NCI-H1436 (cell line): ENCODE measurements around the gene TOM1.

Source experiments
- DNase-seq: peaks from one replicate; lab custom pipeline; 2025; lab: John Stamatoyannopoulos, UW

Gene TOM1

DNA sequence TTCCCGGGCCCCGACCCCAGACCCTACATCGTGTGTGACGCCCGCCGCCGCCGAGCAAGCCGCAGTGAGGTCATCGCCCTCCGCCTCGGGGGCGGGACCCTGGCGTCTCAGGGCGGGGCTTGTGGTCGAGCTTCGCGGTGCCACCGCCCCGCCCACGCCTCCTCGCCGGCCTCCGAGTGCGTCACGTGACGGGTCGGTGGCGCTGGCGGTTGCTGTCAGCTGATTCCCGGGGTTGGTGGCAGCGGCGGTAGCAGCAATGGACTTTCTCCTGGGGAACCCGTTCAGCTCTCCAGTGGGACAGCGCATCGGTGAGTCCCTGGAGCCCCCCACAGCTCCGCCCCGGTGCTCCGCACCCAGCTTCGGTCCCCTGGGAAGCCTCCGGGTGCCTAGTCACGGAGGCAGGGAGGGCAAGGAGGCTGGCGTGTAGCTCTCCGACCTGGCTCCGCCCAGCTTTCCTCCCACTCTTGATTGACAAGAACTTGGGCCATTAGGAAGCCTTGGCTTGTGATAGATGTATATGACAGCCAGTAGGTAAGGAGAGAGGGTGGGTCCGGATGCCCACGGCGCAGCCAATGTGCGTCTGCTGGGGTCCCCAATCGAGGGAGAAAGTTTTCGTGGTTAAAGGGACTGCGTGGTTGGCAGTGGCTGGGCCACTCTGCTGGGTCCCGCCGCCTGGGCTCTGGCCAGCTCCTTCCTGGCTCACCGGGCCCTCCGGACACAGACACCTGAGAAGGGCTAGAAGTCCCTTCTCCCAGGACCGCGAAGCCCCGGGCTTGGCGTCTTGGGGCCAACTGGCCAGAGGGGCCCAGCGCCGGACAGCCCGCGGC lies at the start of gene TOM1:
Gene TOM1 (plus strand): TSS at position 222 of the 827 bp plus-strand sequence. CDS start 35 bp downstream, at position 257.
- peak; percentile 95 for DNase-seq

GRCh38 chr22:35250156-35250555 lies 49.5 kb upstream of the TOM1 start:
- no peak for DNase-seq

DNA sequence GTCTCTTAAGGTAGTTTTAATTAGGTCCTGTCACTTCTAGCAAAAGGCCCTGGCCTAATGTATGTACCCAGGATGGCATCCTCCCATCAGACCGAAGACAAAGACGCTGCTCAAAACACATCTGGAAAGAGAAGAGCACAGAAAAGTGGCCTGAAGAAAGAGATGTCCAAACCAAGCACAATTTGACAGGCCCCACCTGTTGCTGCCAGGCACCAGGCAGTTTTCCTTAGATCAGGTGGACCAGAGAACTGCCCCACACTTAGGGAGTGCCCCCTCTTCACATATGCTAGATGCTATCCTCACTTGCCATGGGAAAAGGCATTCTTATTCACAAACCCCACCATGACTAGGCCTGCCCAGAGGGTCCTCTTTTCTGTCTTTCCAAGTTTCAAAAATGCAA lies 45.7 kb upstream of the TOM1 start:
- DNase-seq, result no peak

GRCh38 chr22:35257002-35257320 lies 42.7 kb upstream of the TOM1 start:
- no peak for DNase-seq

DNA sequence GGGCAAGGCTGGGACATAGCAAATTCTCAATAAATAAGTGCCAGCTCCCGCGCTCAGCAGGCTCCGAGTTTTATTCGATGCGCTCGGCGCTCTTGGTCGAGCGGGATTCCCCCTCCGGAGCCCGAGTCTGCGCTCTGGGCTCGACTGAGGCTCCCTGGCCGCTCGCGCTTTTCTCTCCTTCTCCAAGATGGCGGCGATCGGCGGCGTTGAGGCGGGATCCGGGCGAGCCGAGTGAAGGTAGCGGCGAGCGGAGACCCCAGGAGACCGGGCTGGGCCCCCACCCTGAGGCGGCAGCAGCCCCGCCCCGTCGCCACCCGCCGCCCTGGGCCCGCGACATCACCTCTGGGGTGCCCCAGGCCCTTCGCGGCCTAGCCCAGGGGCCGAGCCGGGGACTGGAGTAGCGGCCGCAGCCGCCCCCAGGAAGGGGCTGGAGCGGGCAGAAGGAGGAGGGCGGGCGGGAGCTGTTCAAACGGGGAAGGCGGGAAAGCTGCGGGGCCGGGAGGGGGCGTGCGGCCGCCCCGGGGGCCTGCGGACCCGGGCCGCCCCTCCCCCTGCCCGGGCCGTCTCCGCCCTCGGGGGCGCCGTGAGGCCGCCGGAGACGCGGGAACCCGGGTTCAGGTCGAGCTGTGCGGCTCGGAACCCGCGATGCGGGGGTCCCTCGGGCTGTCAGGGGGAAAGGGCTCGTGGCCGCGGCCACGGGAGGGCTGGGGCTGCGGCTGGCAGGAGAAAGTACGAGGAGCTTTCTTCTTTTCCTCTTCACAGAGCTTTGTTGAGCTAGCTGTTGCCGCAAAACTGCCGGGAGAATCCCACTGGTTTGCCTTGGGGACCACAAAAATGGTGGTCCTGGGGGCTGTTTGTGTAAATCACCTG lies 42.1 kb upstream of the TOM1 start, which contains the start of gene HMGXB4:
Gene HMGXB4 (plus strand): TSS at position 173 of the 870 bp plus-strand sequence. CDS start 4,898 bp downstream, outside the sequence.
- DNase-seq, result peak; percentile 83

DNA sequence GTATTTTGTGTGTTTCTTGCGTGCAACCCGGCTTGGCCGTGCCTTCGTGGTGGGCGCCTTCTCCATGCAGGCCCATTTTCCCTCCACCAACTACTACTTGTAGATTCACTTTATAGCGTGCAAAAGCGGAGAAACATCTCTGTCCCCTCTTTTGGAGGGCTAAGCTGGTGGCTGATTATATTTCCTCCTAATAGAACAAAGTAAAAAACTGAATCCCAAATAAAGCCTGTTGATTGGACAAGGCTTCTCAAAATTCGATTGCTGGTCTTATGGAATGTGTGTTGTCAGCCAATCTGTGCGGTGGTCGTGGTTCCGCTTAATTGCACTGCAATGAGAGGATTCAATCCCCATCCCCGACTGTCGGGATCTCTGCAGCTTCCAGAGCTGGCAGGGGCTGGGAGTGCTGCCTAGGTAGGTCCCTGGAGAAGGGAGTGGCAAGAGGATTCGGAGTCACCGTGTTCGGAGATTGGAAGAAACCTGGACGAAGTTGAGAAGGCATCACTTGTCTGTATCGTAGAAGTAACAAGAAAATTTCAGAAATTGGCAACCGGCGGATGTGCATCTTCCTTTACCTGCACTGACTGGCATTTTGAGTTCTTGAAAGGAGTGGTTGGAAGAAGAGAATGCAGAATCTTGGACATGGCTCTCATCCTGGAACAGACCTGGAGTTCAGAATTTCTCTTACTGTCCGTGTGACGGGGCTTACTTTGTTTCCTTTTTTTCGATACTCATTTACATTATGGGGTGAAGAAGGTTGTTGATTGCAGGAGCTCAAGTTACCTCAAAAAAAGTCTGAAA lies 41.3 kb upstream of the TOM1 start:
- no peak for DNase-seq

- no peak for DNase-seq
Observed at GRCh38 chr22:35264986-35265385, 34.7 kb upstream of the TOM1 start.

GRCh38 chr22:35266277-35266676 lies 33.4 kb upstream of the TOM1 start:
- no peak for DNase-seq

DNA sequence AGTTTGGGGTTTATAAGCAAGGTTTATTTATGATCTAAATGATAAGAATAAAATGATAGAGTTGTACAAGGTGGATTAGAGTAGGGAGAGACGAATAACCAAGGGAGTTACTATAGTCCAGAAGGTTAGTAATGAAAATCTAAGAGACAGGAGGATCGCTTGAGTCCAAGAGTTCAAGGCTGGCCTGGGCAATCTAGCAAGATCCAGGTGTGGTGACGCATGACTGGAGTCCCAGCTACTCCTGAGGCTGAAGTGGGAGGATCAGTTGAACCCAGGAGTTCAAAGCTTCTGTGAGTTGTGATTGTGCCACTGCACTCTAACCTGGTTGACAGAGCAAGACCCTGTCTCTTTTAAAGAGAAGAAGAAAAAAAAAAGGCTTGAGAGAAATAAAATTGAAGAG lies 30.1 kb upstream of the TOM1 start:
- DNase-seq, result no peak

DNA sequence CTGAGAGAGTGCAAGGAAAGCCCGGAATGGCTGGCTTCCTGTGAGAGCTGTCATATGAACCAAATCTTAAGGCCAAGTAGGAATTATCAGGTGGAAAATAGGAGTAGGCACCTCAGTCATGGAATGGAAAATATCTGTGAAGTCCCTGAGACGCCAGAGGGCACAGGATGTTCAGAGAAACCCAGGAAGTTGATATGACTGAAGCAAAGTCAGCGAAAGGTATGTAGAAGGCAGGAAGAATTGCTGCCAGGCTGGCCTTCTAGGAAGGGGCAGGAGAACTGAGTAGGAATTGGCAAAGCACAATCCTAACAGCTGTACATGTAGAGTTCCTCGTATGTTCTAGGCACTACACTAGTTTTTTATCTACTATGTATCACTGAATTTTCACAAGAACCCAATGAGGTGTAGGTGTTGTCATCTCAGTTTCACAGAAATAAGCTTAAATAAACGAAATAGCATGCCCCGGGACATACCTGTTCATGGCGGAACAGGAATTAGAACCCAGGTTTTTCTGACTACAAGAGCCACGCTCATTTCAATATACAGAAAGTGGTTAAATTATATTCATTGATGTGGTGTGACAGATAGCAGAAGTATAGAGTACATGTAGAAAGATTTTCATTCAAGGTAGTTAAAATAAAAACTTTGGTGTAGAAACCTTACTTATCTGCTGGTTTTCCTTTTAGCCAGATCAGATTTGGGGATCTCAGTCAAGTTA lies 25.4 kb upstream of the TOM1 start:
- DNase-seq, result no peak

- DNase-seq, result no peak
Observed at GRCh38 chr22:35275580-35275979, 24.1 kb upstream of the TOM1 start.

GRCh38 chr22:35276019-35276418 lies 23.7 kb upstream of the TOM1 start:
- DNase-seq, result no peak

DNA sequence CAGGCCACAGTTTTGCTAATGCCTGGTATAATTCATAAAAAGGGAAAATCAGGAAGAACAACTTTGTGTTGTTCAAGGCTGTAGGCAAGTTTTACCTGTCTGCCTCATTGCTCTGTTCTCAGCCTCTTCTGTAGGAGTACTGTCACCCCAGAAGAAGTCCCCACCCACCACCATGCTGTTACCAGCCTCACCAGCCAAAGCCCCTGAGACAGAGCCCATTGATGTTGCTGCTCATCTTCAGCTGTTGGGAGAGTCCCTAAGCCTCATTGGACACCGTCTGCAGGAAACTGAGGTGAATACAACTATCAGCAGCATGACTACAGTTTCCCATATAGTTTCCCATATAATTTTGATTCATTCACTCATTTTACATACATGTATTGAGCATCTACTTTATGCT lies 11.6 kb upstream of the TOM1 start:
- DNase-seq, result no peak

- DNase-seq, result no peak
Observed at GRCh38 chr22:35292786-35293185, 6.9 kb upstream of the TOM1 start.

DNA sequence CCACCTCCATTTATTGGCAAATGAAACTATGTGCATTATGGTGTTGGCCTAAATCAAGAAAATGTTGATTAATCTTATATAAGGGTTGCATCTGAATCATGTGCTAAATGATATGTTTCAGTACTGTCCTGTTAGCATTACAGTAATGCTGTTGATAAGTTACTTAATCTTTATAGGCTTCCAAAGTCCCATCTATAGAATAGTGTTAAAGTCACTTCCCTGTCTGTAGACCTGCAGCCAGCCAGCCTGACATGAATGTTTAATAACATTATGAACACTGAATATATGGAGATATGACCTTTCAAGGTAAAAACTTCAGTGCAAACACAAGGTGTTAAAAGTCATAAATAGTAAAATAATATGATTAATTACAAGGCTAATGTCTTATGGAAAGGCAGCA lies 3.6 kb upstream of the TOM1 start:
- DNase-seq, result no peak

DNA sequence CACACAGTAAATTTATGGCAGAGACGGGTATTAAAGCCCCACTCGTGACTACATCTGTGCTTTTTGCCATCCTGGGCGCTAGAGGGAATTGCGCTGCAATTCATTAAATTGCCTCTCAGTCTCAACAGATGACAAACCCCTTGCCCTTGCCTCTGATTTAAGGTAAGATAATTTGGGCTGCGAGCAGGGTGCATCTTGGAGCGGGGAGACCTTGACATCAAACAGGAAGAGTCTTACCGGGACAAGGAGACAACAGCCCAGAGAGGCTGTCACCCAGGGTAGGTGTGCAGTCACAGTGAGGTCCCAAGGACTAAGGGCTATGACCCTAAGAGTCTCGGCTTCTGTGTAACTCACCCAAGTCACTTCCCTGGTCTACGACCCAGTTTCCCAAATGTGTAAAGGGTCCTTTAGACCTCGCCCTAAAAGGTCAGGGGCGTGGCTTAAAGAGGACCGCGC lies 449 bp upstream of the TOM1 start:
- no peak for DNase-seq

DNA sequence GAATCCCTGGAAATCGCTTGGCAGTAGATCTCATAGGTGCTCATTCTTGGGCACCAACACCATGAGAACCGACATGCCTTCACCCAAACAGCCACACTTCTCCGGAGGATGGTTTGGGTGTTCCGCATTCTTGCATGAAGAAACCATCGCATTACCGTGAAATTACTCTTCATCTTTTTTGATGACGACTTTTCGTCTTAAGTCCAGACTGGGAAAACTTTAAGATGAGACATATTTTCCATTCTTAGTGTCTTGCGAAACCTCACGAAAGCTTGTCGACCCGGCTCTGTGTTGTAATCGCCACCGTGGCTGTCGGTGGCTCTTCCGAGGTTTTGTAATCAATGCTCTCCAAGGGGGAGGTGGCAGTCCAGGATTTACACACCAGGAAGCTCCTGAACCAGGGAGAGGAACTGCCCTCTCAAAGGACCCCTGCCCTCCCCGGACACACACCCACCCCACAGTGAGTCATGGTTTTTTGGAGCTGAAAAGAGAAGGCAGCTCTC lies 1.7 kb downstream of the TOM1 start:
- no peak for DNase-seq

- no peak for DNase-seq
Observed at GRCh38 chr22:35303029-35303624, 3.4 kb downstream of the TOM1 start.

GRCh38 chr22:35305525-35306070 lies 5.9 kb downstream of the TOM1 start:
- DNase-seq, result no peak

DNA sequence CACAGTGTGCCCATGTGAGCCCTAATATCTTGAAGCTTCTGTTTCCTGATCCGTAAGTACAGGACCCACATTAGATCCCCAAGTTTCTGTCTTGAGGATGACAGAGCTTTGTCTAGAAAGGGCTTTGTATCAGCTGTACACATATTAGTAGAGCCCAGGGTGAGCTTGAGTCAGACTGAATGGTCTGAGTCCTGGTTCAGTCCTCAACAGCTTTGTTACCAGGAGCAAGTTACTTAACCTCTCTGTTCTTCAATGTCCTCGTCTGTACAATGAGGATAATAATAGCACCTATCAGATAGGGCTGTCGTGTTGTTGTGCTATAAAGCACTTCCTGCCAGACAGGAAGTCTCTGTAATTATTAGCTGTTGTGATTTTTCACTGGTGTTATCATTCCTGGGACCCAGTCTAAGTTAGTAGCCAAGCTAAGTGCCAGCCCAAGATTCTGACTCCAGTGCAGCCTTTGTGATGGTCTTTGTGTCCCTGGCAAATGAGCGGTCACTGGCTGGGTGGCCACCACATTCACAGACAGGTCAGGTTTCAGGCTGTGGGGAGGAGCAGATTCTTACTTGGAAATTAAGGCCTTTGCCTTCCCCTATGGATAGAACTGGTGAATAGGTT lies 6.8 kb downstream of the TOM1 start:
- no peak for DNase-seq
